H1 (cell line): ENCODE results near the gene BNC2.

ENCODE experiments used
- BACH1 ChIP-seq: IDR thresholded peaks from 2 replicates; pipeline ENCODE4 v1.6.1; 2012; ENCODE audit warnings: low read length, improper control_type of control experiment
- FOSL1 ChIP-seq: IDR thresholded peaks from 2 replicates; pipeline ENCODE4 v1.6.1; 2011; ENCODE audit warnings: mild to moderate bottlenecking, low read depth, low read length, moderate library complexity; ENCODE audit not compliant: insufficient read depth
- JUN ChIP-seq: IDR thresholded peaks from 2 replicates; pipeline ENCODE4 v1.6.1; 2011; ENCODE audit warnings: low read depth, mild to moderate bottlenecking, improper control_type of control experiment, low read length
- POLR2A ChIP-seq, 2 experiments: IDR thresholded peaks; 1 replicate in 1 of 2; 2 replicates in 1 of 2; pipeline ENCODE4 v1.6.1; 2011; ENCODE audit warnings: low read depth in 2 of 2, low read length in 2 of 2, mild to moderate bottlenecking in 2 of 2; ENCODE audit errors: control extremely low read depth in 1 of 2
- POLR2AphosphoS5 ChIP-seq: IDR thresholded peaks from 2 replicates; pipeline ENCODE4 v1.6.1; 2011; ENCODE audit warnings: low read depth, low read length
- POU5F1 ChIP-seq: IDR thresholded peaks from 2 replicates; pipeline ENCODE4 v1.6.1; 2011; ENCODE audit warnings: low read depth, mild to moderate bottlenecking, low read length, moderate library complexity
- RAD21 ChIP-seq, 2 experiments: IDR thresholded peaks in 1 of 2; conservative IDR thresholded peaks in 1 of 2; 2 replicates each; pipeline ENCODE4 v1.6.1; 2011; ENCODE audit warnings: low read depth in 2 of 2, low read length in 2 of 2, improper control_type of control experiment in 1 of 2, inconsistent platforms in 1 of 2, mild to moderate bottlenecking in 1 of 2, moderate library complexity in 1 of 2
- RFX5 ChIP-seq: IDR thresholded peaks from 2 replicates; pipeline ENCODE4 v1.6.1; 2011; ENCODE audit warnings: low read depth, low read length, improper control_type of control experiment, borderline replicate concordance
- SIN3A ChIP-seq, 2 experiments: IDR thresholded peaks in 1 of 2; conservative IDR thresholded peaks in 1 of 2; 2 replicates each; pipeline ENCODE4 v1.6.1; 2011 to 2012; ENCODE audit warnings: low read length in 2 of 2, improper control_type of control experiment in 1 of 2, low read depth in 1 of 2, mild to moderate bottlenecking in 1 of 2
- TBP ChIP-seq: IDR thresholded peaks from 2 replicates; pipeline ENCODE4 v1.6.1; 2011; ENCODE audit warnings: low read depth, low read length, improper control_type of control experiment
- TF ChIP-seq, protein P1 (sequence below), 3 experiments: IDR thresholded peaks; 1 replicate in 2 of 3; 2 replicates in 1 of 3; pipeline versions ENCODE4 v1.5.1 to v1.6.1; 2011; ENCODE audit warnings: low read length in 3 of 3, mild to moderate bottlenecking in 3 of 3, inconsistent platforms in 2 of 3, low read depth in 1 of 3, moderate library complexity in 1 of 3; ENCODE audit not compliant: insufficient read depth in 1 of 3; ENCODE audit errors: control extremely low read depth in 1 of 3
- TF ChIP-seq, protein P2 (sequence below): IDR thresholded peaks from 2 replicates; pipeline ENCODE4 v1.6.1; 2012; ENCODE audit warnings: low read length, inconsistent platforms
- TF ChIP-seq, protein P3 (sequence below): IDR thresholded peaks from 2 replicates; pipeline ENCODE4 v1.6.1; 2012; ENCODE audit warnings: inconsistent platforms

DNA sequence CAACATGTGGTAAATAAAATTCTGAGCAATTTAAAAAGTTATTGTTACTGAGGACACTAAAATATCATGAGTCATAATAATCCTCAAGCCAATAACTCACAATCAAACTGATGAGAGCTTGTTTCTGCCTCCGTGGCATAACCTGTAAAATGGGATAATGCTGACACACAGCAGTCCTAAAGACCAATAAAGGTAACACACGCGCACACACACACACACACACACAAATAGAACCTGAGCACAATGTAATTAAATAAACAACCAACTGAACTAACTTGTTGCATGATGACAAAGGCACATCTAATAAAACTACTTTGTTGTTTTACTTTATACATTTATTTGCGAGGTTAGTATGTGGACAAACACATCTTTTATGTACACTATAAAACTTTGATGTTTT lies 358.2 kb downstream of the BNC2 start:
- TF ChIP-seq, protein P1, sequence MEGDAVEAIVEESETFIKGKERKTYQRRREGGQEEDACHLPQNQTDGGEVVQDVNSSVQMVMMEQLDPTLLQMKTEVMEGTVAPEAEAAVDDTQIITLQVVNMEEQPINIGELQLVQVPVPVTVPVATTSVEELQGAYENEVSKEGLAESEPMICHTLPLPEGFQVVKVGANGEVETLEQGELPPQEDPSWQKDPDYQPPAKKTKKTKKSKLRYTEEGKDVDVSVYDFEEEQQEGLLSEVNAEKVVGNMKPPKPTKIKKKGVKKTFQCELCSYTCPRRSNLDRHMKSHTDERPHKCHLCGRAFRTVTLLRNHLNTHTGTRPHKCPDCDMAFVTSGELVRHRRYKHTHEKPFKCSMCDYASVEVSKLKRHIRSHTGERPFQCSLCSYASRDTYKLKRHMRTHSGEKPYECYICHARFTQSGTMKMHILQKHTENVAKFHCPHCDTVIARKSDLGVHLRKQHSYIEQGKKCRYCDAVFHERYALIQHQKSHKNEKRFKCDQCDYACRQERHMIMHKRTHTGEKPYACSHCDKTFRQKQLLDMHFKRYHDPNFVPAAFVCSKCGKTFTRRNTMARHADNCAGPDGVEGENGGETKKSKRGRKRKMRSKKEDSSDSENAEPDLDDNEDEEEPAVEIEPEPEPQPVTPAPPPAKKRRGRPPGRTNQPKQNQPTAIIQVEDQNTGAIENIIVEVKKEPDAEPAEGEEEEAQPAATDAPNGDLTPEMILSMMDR (IDR thresholded peaks at IDR 0.05; ENCODE audit: control extremely low read depth in 1 of 3, insufficient read depth in 1 of 3, low read depth in 1 of 3, low read length in 3 of 3): no peak
- no peak for TF ChIP-seq POLR2AphosphoS5
- TF ChIP-seq JUN: no peak
- no peak for TF ChIP-seq TBP
- TF ChIP-seq RFX5: no peak
- no peak for TF ChIP-seq RAD21 (IDR thresholded peaks at IDR 0.05 in 1 of 2, conservative IDR thresholded peaks at IDR 0.05 in 1 of 2; ENCODE audit: low read depth in 2 of 2, low read length in 2 of 2)
- TF ChIP-seq, protein P2, sequence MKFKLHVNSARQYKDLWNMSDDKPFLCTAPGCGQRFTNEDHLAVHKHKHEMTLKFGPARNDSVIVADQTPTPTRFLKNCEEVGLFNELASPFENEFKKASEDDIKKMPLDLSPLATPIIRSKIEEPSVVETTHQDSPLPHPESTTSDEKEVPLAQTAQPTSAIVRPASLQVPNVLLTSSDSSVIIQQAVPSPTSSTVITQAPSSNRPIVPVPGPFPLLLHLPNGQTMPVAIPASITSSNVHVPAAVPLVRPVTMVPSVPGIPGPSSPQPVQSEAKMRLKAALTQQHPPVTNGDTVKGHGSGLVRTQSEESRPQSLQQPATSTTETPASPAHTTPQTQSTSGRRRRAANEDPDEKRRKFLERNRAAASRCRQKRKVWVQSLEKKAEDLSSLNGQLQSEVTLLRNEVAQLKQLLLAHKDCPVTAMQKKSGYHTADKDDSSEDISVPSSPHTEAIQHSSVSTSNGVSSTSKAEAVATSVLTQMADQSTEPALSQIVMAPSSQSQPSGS: no peak
- TF ChIP-seq SIN3A (conservative IDR thresholded peaks at IDR 0.05 in 1 of 2, IDR thresholded peaks at IDR 0.05 in 1 of 2; ENCODE audit: low read depth in 1 of 2, low read length in 2 of 2): no peak
- TF ChIP-seq BACH1: no peak
- TF ChIP-seq POU5F1: no peak
- TF ChIP-seq, protein P3, sequence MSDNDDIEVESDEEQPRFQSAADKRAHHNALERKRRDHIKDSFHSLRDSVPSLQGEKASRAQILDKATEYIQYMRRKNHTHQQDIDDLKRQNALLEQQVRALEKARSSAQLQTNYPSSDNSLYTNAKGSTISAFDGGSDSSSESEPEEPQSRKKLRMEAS: no peak
- TF ChIP-seq POLR2A (IDR thresholded peaks at IDR 0.05; ENCODE audit: control extremely low read depth in 1 of 2, low read depth in 2 of 2, low read length in 2 of 2): no peak
- TF ChIP-seq FOSL1: no peak
